ENCODE results near the gene DAGLA.

GRCh38 chr11:61689164-61689496, 8.9 kb downstream of the DAGLA start:
- TF ChIP-seq CTCF (IDR thresholded peaks at IDR 0.05; ENCODE audit: extremely low read depth in 1 of 2, insufficient read depth in 1 of 2, low read depth in 1 of 2, low read length in 2 of 2) (no peak), POLR2A (IDR thresholded peaks at IDR 0.05; ENCODE audit: low read depth, low read length) (no peak)

All from endothelial cell of umbilical vein (primary cell).